Body of pancreas (tissue), 4 donors: ENCODE results near the gene FXYD2. TPM values are rescaled to one million over a fixed set of nuclear protein-coding genes. Genes with fewer than 3 reads are reported as not detected.

Experiments used
- ATAC-seq: fragments of 150-250 bp; one replicate; pipeline ENCODE4 v1.9.1; 2016
- DNase-seq, 4 donors: peaks; one replicate each; pipeline ENCODE4 v3.0.0-alpha.2; 2019
- H3K27ac ChIP-seq, 4 donors: fragments of 200-600 bp; sonication (generic); 1 replicate in 3 of 4; 2 replicates in 1 of 4; pipeline versions ENCODE4 v1.5.1 to v1.6.1; 2016 to 2019; ENCODE audit warnings: mild to moderate bottlenecking in 1 of 4, mixed read lengths in 1 of 4, moderate library complexity in 1 of 4
- H3K27me3 ChIP-seq, 2 donors: fragments of 200-600 bp; sonication (generic); one replicate each; pipeline ENCODE4 v1.6.0; 2016; ENCODE audit warnings: mild to moderate bottlenecking in 1 of 2
- H3K36me3 ChIP-seq, 2 donors: fragments of 200-600 bp; sonication (generic); replicated peaks in 1 of 2; 2 replicates each; pipeline ENCODE4 v1.5.1; 2016; ENCODE audit warnings: low read depth in 2 of 2; ENCODE audit not compliant: insufficient read depth in 1 of 2
- H3K4me1 ChIP-seq: fragments of 200-600 bp; sonication (generic); one replicate; pipeline ENCODE4 v1.6.0; 2016
- H3K4me3 ChIP-seq, 2 donors: fragments of 200-600 bp; sonication (generic); 1 replicate in 1 of 2; 2 replicates in 1 of 2; pipeline ENCODE4 v1.5.1; 2016 to 2019
- H3K9me3 ChIP-seq, 3 donors: fragments of 200-600 bp; sonication (generic); 1 replicate in 2 of 3; 2 replicates in 1 of 3; pipeline ENCODE4 v1.5.1; 2016
- CTCF ChIP-seq, 7 experiments: fragments of 450-650 bp in 4 of 7; fragments of 200-600 bp in 3 of 7; sonication (generic) in 3 of 7; IDR thresholded peaks; one replicate each; pipeline ENCODE4 v1.5.1; 2016 to 2019; ENCODE audit warnings: antibody characterized with exemption in 7 of 7
- POLR2A ChIP-seq, 3 donors: fragments of 450-650 bp; IDR thresholded peaks; one replicate each; pipeline ENCODE4 v1.6.1; 2016; ENCODE audit warnings: antibody characterized with exemption in 3 of 3, mild to moderate bottlenecking in 2 of 3
- WGBS, 2 donors: methylation state at CpG; one replicate each; pipeline ENCODE4 v1.1.5; 2017; 5-methylcytosine and 5-hydroxymethylcytosine counted together
- intact Hi-C: fragments of 100-400 bp; cut with DNase I; formaldehyde crosslinking; loops from one replicate; pipeline ENCODE4 v1.15.1; 2023
- total RNA-seq, 2 donors: library from RNA; depleted of rRNA; stranded (reverse); fragments of >200 nt; gene quantifications; one replicate each; pipeline ENCODE4 v1.1.0, GENCODE V29; 2016

The FXYD2 gene
- total RNA-seq, 2 donors from 2014 or later = 290 to 396 TPM

DNA sequence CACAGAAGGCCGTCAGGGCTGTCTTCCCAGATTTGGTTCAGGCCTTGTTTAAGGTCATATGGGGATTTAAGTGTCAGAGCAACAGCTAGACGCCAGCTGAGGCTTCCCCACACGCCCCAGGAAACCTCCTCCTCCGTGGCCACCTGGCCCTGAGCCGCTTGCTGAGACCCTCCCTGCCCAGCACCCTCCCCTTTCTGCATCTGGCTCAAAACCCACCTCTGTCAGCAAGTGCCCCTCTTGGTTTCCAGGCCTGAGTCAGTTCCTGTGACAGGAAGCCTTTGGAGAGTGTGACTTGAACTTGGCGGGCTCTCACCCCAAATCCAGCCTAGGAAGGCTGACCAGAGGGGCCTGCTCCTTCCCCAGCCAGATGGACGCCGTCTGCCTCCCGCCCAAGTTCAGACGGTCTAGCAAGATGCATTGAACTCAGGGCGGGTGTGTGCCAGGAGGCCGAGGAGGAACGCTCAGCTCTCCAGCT, 561 bp downstream of the FXYD2 start:
- intact Hi-C loops = loop anchor here (5.0 kb wide), 1 partner anchor 123 kb away; no protein-coding TSS in a partner anchor
- Histone ChIP-seq H3K4me1 (peaks cover 57% of the 10 kb centered on the region), H3K9me3 (no peaks in the 10 kb centered on the region), H3K27ac (peak overlapping the region; percentile 47 to 88 (median 87)), H3K4me3 (peak overlapping the region in 1 of 2 donors; percentile 13), H3K36me3 (no peaks in the 10 kb centered on the region), H3K27me3 (no peaks in the 10 kb centered on the region)
- no peak for ATAC-seq
- peak; percentile 17 to 51 (median 39) for DNase-seq
- WGBS, 2 donors = 36 to 40% methylated on average over 11 to 13 of the region's 13 CpGs
- TF ChIP-seq POLR2A (IDR thresholded peaks at IDR 0.05) (no peak), CTCF (IDR thresholded peaks at IDR 0.05) (no peak)

- Histone ChIP-seq H3K27ac (peak overlapping the region; percentile 47 to 88 (median 87)), H3K4me1 (peaks cover 57% of the 10 kb centered on the region), H3K4me3 (peak overlapping the region in 1 of 2 donors; percentile 13), H3K36me3 (no peaks in the 10 kb centered on the region), H3K9me3 (no peaks in the 10 kb centered on the region), H3K27me3 (no peaks in the 10 kb centered on the region)
- DNase-seq (peak in 3 of 4 donors; percentile 15 to 30 (median 17)), ATAC-seq (no peak)
- WGBS, 2 donors = 35 to 63% methylated on average over 3 to 18 of the region's 18 CpGs
- TF ChIP-seq CTCF (IDR thresholded peaks at IDR 0.05) = peak in 4 of 7 experiments; percentile 21 to 42 (median 30)
- peak in 1 of 3 donors; percentile 43 for TF ChIP-seq POLR2A (IDR thresholded peaks at IDR 0.05)
- intact Hi-C loops = loop anchor here (5.0 kb wide), 1 partner anchor 124 kb away; no protein-coding TSS in a partner anchor
These were observed 1.1 kb downstream of the FXYD2 start for GRCh38 chr11:117823294-117823945.

- Histone ChIP-seq H3K9me3 (no peaks in the 10 kb centered on the region), H3K27ac (peak overlapping the region in 3 of 4 donors; percentile 86 to 88 (median 88)), H3K36me3 (no peaks in the 10 kb centered on the region), H3K4me1 (peaks cover 57% of the 10 kb centered on the region), H3K4me3 (no peak overlapping the region), H3K27me3 (no peaks in the 10 kb centered on the region)
- DNase-seq (peak; percentile 61 to 74 (median 69)), ATAC-seq (no peak)
- peak; percentile 38 to 69 (median 49) for TF ChIP-seq CTCF (IDR thresholded peaks at IDR 0.05)
- peak in 1 of 3 donors; percentile 15 for TF ChIP-seq POLR2A (IDR thresholded peaks at IDR 0.05)
- WGBS, 2 donors = 32 to 36% methylated on average over 21 to 33 of the region's 33 CpGs
- intact Hi-C loops = loop anchor here (5.0 kb wide), 1 partner anchor 125 kb away; no protein-coding TSS in a partner anchor
These were observed 2.2 kb downstream of the FXYD2 start for GRCh38 chr11:117822074-117823033.

- intact Hi-C loops = loop anchor here (5.0 kb wide), 1 partner anchor 126 kb away; no protein-coding TSS in a partner anchor
- Histone ChIP-seq H3K27ac (peak overlapping the region in 3 of 4 donors; percentile 86 to 88 (median 88)), H3K4me3 (no peak overlapping the region), H3K27me3 (no peaks in the 10 kb centered on the region), H3K36me3 (no peaks in the 10 kb centered on the region), H3K9me3 (no peaks in the 10 kb centered on the region), H3K4me1 (peaks cover 64% of the 10 kb centered on the region)
- no peak for ATAC-seq
- WGBS, 2 donors = 44 to 50% methylated on average over 5 to 12 of the region's 12 CpGs
- TF ChIP-seq CTCF (IDR thresholded peaks at IDR 0.05) (no peak), POLR2A (IDR thresholded peaks at IDR 0.05) (no peak)
- peak in 1 of 4 donors; percentile 11 for DNase-seq
These were observed 3.1 kb downstream of the FXYD2 start for GRCh38 chr11:117821431-117821830.
